ENCODE results near the gene FSTL1. TPM values are rescaled to one million over a fixed set of nuclear protein-coding genes. Genes with fewer than 3 reads are reported as not detected.

Gene FSTL1
- total RNA-seq, 1 donor from 2014 or later, result 2,574 TPM

- H3K27me3 Mint-ChIP-seq (ENCODE audit: unreplicated experiment), result no peaks in the 10 kb centered on the region
- H3K36me3 Mint-ChIP-seq (ENCODE audit: unreplicated experiment), result peaks cover 32% of the 10 kb centered on the region
- peaks cover 96% of the 10 kb centered on the region for H3K4me1 Mint-ChIP-seq (ENCODE audit: unreplicated experiment)
- peak overlapping the region; percentile 96 for H3K27ac Mint-ChIP-seq (ENCODE audit: unreplicated experiment)
- TF ChIP-seq CTCF (IDR thresholded peaks at IDR 0.05), result no peak
- no peaks in the 10 kb centered on the region for H3K9me3 Mint-ChIP-seq (ENCODE audit: unreplicated experiment)
- H3K4me3 Mint-ChIP-seq (ENCODE audit: unreplicated experiment), result peak overlapping the region; percentile 27
- no peak for DNase-seq (ENCODE audit: extremely low spot score, unreplicated experiment)
Measured at GRCh38 chr3:120440762-120441161, 10.0 kb downstream of the FSTL1 start.

- no peaks in the 10 kb centered on the region for H3K9me3 Mint-ChIP-seq (ENCODE audit: unreplicated experiment)
- peak overlapping the region; percentile 96 for H3K27ac Mint-ChIP-seq (ENCODE audit: unreplicated experiment)
- no peaks in the 10 kb centered on the region for H3K27me3 Mint-ChIP-seq (ENCODE audit: unreplicated experiment)
- H3K4me3 Mint-ChIP-seq (ENCODE audit: unreplicated experiment), result peak overlapping the region; percentile 27
- peaks cover 35% of the 10 kb centered on the region for H3K36me3 Mint-ChIP-seq (ENCODE audit: unreplicated experiment)
- no peak for DNase-seq (ENCODE audit: extremely low spot score, unreplicated experiment)
- peaks cover 96% of the 10 kb centered on the region for H3K4me1 Mint-ChIP-seq (ENCODE audit: unreplicated experiment)
- TF ChIP-seq CTCF (IDR thresholded peaks at IDR 0.05), result no peak
Measured at GRCh38 chr3:120440001-120440703, 10.6 kb downstream of the FSTL1 start.

GRCh38 chr3:120438665-120439370, 12.0 kb downstream of the FSTL1 start:
- DNase-seq (ENCODE audit: extremely low spot score, unreplicated experiment), result peak; percentile 88
- Mint-ChIP-seq H3K9me3 (ENCODE audit: unreplicated experiment) (no peaks in the 10 kb centered on the region), H3K27me3 (ENCODE audit: unreplicated experiment) (no peaks in the 10 kb centered on the region), H3K36me3 (ENCODE audit: unreplicated experiment) (peaks cover 43% of the 10 kb centered on the region), H3K4me1 (ENCODE audit: unreplicated experiment) (peaks cover 95% of the 10 kb centered on the region), H3K4me3 (ENCODE audit: unreplicated experiment) (peak overlapping the region; percentile 28), H3K27ac (ENCODE audit: unreplicated experiment) (peak overlapping the region; percentile 96)
- TF ChIP-seq CTCF (IDR thresholded peaks at IDR 0.05), result no peak

GRCh38 chr3:120438216-120438615, 12.6 kb downstream of the FSTL1 start:
- no peak for DNase-seq (ENCODE audit: extremely low spot score, unreplicated experiment)
- no peak for TF ChIP-seq CTCF (IDR thresholded peaks at IDR 0.05)
- Mint-ChIP-seq H3K4me1 (ENCODE audit: unreplicated experiment) (peaks cover 95% of the 10 kb centered on the region), H3K27me3 (ENCODE audit: unreplicated experiment) (no peaks in the 10 kb centered on the region), H3K27ac (ENCODE audit: unreplicated experiment) (peak overlapping the region; percentile 96), H3K36me3 (ENCODE audit: unreplicated experiment) (peaks cover 48% of the 10 kb centered on the region), H3K4me3 (ENCODE audit: unreplicated experiment) (peak overlapping the region; percentile 23), H3K9me3 (ENCODE audit: unreplicated experiment) (no peaks in the 10 kb centered on the region)

- H3K36me3 Mint-ChIP-seq (ENCODE audit: unreplicated experiment), result peaks cover 49% of the 10 kb centered on the region
- peaks cover 97% of the 10 kb centered on the region for H3K4me1 Mint-ChIP-seq (ENCODE audit: unreplicated experiment)
- peak overlapping the region; percentile 96 for H3K27ac Mint-ChIP-seq (ENCODE audit: unreplicated experiment)
- no peaks in the 10 kb centered on the region for H3K9me3 Mint-ChIP-seq (ENCODE audit: unreplicated experiment)
- DNase-seq (ENCODE audit: extremely low spot score, unreplicated experiment), result no peak
- TF ChIP-seq CTCF (IDR thresholded peaks at IDR 0.05), result no peak
- no peaks in the 10 kb centered on the region for H3K27me3 Mint-ChIP-seq (ENCODE audit: unreplicated experiment)
- no peak overlapping the region for H3K4me3 Mint-ChIP-seq (ENCODE audit: unreplicated experiment)
Measured at GRCh38 chr3:120437559-120437958, 13.2 kb downstream of the FSTL1 start.
